Stimulated activated CD8-positive, alpha-beta memory T cell treated with anti-CD3 and anti-CD28 coated beads, Interleukin-4, amount 100 ng/mL, for 24 hours (primary cell): ENCODE measurements around the gene BAIAP2.
A peak's percentile ranks its signal among the peaks of the same experiment; 100 is the strongest.

Experiments
- DNase-seq: peaks from one replicate; pipeline ENCODE4 v3.0.0-alpha.2; 2020; ENCODE audit warnings: low read depth

Gene BAIAP2

DNA sequence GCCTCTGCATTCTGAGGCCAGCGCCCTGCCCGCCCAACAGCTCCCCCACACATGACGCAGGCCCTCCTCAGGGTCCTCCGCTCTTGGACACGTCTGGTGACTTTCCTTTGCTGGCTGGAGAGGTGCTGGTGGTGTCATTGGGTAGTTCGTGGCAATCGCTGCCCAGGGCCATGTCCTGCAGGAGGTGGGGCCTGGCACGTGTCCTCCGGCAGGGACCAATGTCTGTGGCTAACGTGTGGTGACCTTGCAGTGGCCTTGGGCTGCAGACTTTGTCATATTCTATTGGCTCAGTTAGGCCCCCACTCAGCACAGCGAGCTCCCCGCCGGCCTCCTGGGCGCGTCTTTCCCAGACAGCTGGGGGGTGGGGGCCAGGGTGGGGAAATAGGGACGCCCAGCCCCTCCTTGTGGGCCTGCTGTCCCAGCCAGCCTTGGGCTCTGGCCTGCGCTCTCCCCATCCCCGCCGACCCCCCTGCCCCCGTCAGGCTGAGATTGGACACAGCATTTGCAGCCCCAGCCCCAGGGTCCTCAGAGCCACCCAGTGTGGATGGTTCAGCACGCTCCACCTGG is 78.3 kb downstream of the BAIAP2 start:
- DNase-seq = no peak

DNA sequence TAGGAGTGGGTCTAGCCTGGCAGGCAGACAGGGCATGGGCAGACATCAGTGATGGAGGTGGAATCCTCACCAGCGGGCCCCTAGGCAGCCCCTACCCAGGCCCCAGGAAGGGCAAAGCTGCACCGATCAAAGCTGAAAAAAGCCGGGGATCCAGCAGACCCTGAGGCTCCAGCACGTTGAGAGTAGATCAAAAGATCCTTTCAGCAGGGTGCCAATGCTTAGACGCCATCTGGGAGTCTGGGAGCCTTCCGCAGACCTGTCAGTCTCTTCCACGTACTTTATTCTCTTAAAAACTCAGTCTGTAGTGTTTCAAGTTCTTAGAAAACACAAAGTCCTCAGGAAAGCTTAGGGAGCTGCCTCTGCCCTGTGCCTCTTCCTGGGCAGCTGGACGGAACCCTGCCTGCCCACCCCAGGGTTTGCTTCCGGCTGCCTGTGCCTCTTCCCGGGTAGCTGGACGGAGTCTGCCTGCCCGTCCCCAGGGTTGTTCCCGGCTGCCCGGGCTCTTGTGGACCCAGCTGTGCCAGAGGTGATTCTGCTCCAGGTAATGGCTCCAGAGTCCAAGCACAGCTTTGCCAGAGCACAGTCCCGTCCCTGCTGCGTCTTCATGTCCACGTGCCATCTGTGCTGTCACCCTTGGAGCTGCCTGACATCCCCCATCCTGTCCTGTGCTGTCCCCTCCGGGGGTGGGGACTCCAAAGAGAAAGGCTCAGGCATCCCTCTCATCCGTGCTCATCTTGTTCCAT is 79.6 kb downstream of the BAIAP2 start:
- no peak for DNase-seq

DNA sequence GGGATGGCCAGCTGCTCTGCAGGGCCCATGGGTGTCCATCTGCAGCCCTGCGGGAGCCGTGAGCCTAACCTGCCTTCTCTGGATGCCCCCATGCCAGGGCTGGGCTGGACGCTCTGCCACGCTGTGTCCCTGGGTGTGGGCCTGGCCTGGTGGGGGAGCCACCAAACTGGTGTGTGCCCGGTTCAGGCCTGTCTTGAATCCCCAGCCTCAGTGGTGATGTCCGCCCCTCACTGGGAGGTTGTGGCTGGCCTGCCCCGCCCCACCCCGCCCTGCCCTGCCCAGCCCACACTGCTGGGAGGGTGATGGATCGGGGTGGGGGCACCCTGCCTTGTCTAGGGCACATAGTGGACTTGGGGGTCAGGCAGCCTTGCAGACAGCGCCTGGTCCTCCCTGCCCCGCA is 80.3 kb downstream of the BAIAP2 start:
- no peak for DNase-seq

DNA sequence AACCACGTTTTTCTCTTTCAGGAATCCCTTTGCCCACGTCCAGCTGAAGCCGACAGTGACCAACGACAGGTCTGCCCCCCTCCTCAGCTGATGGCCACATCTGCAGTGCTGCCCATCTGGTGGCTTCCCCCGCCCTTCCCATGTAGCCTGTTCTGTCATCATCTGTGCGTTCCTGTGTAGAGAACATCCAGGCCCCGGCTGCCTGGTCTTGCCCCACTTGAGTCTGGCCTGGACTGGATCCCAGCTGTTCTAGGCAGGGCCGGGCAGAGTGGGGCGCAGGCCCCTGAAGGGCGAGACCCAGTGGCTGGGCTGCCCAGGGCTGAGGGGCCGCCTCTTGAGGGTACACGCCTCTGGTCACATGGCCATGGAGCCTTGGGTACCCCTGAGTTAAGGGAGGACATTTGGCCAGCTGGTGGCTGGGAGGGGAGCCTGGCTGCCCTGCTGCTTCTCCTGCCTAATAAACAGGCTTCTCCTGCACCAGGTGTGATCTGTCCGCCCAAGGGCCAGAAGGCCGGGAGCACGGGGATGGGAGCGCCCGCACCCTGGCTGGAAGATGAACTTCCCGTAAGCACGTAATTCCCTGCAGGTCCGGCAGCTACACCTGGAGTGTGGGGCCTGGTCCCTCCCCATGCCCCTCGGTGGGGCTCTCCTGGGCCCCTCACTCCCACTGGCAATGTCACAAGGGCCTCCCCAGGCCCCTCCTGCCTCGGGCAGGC is 81.0 kb downstream of the BAIAP2 start:
- DNase-seq = no peak

DNA sequence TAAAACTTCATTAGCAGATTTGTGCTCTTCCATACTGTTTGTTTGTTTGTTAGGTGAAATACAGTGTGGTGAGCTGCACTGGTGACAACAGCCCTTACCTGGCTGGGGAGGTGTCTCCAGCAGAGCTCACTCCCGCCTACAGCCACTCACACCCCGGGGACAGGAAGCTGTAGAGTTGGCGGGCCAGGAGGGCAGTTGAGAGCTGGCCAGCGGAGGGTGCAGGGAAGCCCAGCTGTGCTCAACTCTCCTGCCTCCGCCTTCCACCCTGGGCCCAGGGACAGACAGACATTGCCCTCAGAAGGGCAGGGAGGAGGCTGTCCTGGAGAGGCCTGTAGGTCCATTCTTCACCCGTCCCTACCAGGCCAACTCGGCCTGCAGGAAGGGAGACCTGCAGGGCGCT is 81.8 kb downstream of the BAIAP2 start:
- DNase-seq = no peak

DNA sequence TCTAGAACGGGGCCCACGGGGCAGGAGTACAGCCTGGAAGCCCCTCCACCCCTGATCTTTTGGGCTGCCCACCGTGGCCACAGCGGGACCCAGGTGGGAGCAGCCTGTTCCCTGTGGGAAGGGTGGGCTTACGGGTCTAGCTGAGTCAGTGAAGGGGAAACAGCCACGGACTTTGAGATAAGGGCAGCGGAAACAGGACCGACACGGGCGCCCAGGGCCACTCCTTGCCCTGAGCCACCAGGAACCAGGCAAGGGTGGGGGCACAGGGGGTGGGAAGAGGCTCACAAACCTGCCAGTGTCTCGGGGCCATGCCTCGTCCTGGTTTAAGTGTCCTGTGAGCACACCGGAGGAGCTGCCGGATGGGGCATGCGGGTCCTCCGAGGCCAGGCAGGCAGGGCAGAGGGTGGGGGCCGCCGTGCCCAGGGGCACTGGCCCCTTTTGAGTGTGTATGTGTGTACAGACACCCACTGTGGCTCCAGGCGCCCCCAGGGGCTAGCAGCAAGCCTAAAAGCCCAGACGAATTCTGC is 82.8 kb downstream of the BAIAP2 start:
- no peak for DNase-seq

DNA sequence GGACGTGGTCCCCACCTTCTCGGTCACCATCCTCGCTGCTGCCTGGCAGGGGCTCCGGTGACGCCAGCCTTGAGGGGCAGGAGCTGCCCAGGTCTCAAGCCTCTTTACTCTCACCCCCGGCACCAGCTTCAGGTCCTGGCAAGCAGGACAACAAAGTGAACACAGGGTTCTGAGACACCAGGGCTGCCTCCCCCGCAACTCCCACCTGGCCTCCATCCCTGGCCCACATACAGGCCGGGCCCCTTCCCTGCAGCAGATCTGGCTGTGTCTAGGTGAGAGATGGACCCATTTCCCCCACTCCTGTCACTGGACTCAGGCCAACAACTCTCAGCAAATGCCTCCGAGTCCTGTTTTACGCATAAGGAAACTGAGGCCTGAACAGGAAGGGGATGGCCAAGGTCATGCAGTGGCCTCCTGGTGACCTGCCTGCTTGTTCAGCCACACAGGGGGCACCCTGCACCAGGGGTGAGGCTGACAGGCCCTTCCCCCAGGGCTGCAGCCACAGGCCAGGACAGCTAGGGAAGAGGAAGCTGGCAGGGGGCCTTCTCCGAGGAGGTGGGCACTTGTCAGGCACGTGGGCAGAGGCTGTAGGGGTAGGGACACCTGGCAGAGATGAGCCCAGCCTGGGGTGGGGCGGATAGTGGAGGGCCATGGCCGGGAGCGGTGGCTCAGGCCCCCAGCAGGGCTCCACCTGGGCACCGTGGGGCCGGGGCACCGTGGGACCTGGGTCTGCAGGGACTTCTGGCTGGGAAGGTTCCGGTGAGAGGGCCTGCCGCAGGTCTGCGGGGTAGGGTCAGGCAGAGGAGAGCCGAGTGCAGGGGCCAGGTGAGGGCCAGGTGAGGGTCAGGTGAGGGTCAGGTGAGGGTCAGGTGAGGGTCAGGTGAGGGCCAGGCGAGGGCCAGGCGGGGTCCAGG is 83.6 kb downstream of the BAIAP2 start:
- DNase-seq = no peak

DNA sequence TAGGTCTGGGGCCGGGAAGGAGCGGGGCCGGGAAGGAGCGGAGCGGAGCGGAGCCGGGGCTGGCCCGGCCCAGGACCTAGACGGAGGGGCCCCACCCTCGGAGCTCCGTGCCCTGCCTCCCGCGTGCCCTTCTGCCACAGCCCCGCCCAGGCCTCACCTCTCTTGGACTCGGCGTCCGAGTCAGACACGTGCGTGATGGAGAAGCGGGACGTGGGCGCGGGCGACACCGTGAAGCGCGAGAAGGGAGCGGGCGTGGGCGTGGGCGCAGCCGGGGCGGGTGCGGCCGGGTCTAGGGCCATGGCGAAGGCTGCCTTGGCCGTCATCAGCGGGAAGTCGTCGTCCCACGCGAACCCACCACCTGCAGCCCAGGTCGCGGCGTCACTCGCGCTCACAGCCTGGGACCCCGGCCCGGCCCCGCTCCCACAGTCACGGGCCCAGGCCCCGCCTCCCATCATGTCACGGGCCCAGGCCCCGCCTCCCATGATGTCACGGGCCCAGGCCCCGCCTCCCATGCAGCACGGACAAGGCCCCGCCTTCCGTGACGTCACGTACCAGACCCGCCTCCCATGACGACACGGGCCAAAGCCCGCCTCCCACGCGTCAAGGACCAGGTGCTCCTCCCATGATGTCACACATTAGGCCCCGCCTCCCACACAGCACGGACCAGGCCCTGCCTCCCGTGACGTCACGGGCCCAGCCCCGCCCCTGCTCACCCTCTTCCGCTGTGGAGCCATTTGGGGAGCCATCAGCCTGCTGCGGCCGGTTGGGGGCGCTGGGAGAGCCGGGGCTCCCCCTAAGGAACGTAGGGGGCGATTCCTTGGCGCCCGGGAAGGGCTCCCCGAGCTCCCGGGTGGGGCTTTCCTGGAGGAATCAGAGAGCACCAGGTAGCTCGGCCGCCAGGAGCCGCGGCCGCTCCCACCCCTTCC is 84.5 kb downstream of the BAIAP2 start:
- DNase-seq = peak; percentile 69

DNA sequence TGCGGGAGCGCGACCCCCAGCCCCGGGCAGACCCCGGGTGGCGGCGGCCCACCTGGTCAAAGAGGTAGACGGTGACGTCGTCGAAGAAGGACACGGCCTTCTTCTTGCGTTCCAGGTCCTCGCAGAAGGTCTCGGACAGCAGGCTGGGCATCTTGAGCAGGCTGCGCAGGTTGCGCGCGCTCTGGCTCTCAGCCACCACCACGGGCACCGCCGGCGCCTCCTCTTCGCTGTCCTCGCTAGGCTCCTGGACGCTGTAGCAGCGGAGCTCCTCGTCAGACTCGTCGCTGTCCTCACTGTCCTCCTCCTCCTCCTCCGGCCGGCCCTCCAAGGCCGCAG is 85.2 kb downstream of the BAIAP2 start:
- no peak for DNase-seq

DNA sequence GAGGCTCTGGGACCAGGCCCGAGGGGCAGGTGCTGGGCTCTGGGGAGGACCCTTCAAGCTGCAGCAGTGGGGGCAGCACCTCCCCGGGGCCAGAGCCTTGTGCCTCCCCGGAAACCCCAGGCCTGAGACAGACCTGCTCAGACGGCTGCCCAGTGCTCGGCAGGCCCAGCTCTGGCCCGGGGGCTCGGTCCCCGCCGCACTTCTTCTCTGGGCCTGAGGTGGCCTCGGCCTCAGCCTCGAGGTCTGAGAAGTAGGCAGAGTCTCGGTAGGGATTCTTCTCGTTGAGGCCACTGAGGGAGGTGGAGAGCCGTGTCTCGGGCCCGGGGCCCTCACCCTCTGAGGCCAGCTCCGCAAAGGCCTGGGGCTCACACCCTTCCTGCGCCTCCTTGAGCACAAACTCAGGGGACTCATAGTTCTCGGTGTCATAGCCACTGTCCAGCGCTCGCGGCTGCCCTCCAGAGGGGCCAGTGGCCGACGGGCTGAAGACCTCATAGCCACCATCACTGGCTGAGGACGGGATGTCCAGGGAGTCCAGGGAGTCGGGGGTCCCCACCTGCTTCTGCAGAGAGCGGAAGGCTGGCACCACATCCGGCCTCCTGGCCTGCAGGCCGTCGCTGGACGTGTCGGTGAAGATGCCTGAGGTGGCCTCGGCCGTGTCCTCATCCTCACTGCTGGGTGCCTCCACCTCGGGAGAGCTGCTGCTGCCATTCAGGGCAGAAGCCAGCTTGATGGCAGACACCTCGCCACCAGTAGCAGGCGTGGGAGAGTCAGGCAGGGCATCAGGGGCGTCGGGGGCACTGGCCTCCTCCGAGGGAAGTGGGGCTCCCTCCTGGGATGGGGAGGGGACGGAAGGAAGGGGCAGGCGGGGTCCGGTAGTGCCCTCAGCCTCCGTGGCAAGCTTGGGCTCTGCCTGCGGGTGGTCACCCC is 86.0 kb downstream of the BAIAP2 start:
- DNase-seq = no peak

DNA sequence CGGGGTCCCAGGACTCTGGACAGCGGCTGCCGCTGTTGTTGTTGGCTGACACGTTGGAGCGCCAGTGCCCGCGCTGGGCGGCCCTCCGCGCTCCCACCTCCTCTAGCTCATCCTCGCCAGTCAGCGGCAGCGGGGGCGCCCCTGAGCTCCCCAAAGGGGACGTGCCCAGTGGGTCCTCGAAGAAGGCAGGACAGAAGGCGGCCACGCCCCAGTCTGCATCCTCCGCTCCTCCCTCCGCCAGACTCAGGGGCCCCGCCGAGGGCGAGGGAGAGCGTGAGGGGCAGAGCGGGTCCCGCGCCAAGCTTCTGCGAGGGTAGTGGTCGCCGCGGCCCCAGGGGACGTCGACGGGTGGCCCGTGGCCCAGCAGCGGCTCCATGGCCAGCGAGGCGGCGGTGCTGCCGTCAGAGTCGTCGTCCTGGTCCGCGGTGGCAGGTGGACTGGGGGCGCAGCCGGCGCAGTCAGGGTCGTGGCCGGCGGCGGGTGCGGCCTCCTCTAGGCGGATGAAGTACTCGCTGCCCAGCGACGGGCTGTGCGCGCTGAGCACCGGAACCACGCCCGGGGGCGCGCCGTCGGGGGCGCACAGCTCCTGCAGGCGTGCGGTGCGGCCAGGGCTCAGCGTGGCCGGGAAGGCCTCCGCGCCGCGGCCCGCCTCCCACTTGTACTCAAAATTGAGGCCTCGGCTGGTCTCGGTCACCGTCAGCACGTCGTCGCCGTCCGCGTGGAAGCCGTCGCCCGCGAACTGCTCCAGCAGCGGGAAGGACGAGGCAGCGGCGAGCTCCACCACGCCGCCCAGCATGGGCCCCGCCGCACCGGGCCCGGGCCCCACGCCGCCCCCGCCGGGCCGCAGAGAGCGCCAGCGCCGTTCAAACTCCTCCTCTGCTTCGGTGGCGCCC is 87.1 kb downstream of the BAIAP2 start:
- no peak for DNase-seq

DNA sequence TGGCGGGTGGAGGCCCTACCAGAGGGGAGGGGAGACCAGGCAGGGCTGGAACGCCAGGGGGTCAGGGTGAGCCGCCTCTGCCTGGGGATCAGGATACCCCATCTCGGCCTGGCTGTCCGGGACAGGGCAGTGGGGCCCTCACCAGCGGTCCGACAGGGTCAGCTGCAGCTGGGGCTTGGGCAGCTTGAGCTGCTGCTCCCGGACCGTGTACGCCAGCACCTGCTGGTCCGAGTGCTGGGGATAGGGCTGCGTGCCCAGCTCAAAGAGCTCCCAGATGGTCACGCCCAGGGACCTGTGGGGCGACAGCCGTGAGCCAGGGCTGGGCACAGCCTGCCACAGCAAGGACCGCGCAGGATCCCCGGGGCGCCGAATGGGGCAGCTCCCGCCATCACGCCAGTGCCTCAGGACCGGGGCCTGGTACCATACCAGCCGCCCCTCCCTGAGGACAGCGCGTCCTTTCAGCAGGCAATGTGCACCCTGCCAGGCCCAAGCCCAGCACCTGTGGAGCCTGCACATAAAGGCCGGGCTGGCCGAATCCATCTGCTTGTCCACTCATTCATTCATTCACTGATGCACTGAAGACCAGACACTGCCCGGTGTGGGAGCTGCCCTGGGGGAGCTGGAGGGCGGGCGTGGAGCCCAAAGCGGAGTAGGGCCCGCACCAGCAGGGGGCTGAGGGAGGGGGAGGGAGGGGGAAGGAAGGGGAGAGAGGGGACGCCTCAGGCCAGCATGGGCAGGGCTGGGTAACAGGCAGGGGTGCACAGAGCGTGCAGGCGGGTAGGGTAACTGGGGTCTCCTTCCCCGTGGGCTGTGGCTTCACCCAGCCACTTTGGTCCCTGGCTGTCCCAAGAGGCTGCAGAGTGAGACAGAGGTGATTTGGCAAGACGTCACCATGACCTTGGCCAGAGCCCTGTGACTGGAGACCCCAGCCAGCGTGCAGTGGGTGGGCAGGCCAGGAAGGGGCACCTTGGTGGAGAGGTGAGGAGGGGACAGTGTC is 88.4 kb downstream of the BAIAP2 start:
- DNase-seq = no peak

DNA sequence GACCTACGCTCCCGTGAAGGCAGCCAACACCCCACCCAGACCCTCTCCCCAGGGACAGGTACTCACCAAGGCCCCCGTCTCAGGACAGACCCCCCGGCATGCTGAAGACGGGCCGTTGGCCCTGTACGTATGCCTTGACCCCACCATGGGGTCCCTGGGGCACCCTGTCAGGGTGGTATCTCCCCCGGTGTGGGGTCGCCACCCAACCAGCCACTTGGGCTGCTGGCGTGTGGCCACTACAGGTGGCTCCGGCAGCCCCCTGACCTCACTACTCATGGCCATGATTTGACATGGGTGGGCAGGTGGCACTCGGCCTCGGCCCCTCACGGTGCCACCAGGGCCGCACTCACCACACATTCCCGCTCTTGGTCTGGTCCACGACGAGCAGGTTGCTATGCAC is 89.4 kb downstream of the BAIAP2 start:
- no peak for DNase-seq

DNA sequence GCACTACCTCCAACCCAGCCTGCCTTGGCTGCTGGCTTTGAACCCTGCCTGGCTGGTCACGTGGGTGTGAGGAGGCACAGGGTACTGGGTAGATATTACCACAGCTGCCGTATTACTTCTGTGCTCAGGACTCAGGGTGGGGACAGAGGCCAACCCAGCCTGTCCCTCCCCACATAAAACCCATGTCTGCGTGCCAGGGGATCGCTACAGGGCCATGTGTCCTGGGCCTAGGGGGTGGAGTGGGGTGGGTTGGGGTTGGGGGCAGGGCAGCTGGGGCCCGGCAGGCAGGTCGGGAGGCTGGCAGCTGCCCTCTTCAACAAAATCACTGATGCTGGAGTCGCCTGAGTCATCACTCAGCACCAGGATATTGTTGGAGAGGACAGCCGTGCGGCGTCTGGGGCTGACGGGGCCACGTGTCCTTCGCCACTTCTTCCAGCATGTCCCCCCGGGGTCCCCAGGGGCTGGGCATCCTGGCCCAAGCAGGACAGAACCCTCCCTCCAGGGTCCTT is 90.7 kb downstream of the BAIAP2 start:
- DNase-seq = no peak

DNA sequence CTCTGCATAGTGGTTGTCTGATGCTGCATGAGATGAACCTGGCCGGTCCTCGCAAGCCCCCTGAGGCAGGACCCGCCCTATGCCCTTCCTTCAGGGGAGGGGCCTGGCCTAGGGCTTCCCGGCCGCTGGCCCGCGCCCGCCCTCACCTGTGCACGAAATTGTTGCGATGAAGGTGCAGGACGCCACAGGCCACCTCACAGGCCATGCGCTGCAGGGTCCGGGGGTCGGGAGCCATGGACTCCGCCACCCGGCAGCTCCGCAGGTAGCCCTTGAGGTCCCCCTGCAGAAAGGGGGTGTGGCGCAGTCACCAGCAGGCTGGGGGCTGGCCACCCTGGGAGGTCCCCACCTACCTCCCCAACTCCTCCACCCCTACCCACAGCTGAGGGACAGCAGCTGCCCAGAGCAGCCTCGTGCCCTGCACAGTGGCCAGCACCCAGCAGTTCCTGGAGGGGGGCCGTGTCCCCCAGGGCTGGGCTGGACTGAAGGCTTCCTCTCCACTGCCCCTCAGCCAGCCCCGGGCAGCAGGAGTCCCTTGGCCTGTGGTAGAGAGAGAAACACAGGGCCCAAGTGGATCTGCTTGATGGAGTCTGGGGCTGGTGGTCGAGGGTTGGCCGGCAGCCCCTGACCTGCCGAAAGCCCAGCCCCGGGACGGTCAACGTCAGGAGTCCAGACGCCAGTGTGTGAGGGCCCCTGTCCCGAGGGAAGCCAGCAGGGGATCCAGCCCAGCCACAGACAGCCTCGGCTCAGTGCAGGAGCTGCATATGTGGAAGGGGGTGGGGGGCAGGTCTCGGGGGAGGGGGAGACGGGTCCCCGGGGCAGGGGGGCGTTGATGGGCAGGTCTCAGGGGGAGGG is 91.6 kb downstream of the BAIAP2 start:
- no peak for DNase-seq

DNA sequence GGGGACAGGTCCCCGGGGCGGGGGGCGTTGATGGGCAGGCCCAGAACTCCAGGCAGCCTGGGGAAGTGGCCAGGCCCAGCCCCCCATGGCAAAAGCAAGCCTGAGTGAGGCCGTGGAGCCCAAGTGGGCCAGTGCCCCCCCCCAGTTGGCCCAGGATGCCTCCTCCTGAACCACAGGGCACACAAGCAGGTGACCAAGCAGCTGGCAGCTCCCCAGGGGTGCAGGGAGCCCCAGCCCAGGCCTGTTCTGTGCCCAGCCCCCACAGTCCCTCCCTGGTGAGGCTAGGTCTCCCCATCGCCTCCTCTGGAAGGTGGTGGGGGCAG is 92.1 kb downstream of the BAIAP2 start:
- no peak for DNase-seq
